Mesenchymal stem cell (in vitro differentiated cells and primary cell): ENCODE results near the gene RNF144A.

Source experiments
- DNase-seq: peaks from one replicate; pipeline ENCODE4 v3.0.0-alpha.2; 2013
- H2AFZ ChIP-seq: one replicate; pipeline ENCODE4 v1.6.1; 2013; ENCODE audit warnings: low read depth, mild to moderate bottlenecking, control low read depth, inconsistent platforms, low read length, moderate library complexity
- H2AK5ac ChIP-seq: 2 replicates; pipeline ENCODE4 v1.6.1; 2013; ENCODE audit warnings: low read length, moderate library complexity, mild to moderate bottlenecking, inconsistent platforms; ENCODE audit not compliant: severe bottlenecking
- H2BK120ac ChIP-seq: one replicate; pipeline ENCODE4 v1.6.1; 2013; ENCODE audit warnings: low read depth, mild to moderate bottlenecking, inconsistent platforms, low read length, moderate library complexity
- H2BK12ac ChIP-seq, 2 experiments: one replicate each; pipeline ENCODE4 v1.6.1; 2013; ENCODE audit warnings: inconsistent platforms in 2 of 2, low read length in 2 of 2, mild to moderate bottlenecking in 2 of 2, moderate library complexity in 2 of 2, control low read depth in 1 of 2
- H2BK15ac ChIP-seq: one replicate; pipeline ENCODE4 v1.6.1; 2013; ENCODE audit warnings: mild to moderate bottlenecking, low read depth, inconsistent platforms; ENCODE audit not compliant: poor library complexity, severe bottlenecking
- H2BK5ac ChIP-seq: 2 replicates; pipeline ENCODE4 v1.6.1; 2013; ENCODE audit warnings: low read depth, mild to moderate bottlenecking, low read length, control low read depth, inconsistent platforms; ENCODE audit not compliant: poor library complexity, severe bottlenecking
- H3K14ac ChIP-seq, 2 experiments: one replicate each; pipeline ENCODE4 v1.6.1; 2013; ENCODE audit warnings: inconsistent platforms in 2 of 2, low read length in 2 of 2, control low read depth in 1 of 2, mild to moderate bottlenecking in 1 of 2, moderate library complexity in 1 of 2
- H3K18ac ChIP-seq, 2 experiments: one replicate each; pipeline ENCODE4 v1.6.1; 2013; ENCODE audit warnings: inconsistent platforms in 2 of 2, low read length in 2 of 2, control low read depth in 1 of 2, low read depth in 1 of 2, mild to moderate bottlenecking in 1 of 2
- H3K23ac ChIP-seq, 2 experiments: one replicate each; pipeline ENCODE4 v1.6.1; 2013; ENCODE audit warnings: inconsistent platforms in 2 of 2, low read length in 2 of 2, mild to moderate bottlenecking in 2 of 2, moderate library complexity in 2 of 2, control low read depth in 1 of 2
- H3K27ac ChIP-seq: 2 replicates; pipeline ENCODE4 v1.5.1; 2013; ENCODE audit warnings: mild to moderate bottlenecking, moderate library complexity, low read length, control low read depth, inconsistent platforms; ENCODE audit not compliant: poor library complexity, severe bottlenecking
- H3K27me3 ChIP-seq, 2 experiments: 2 replicates each; pipeline versions ENCODE4 v1.6.1 to v1.7.0; 2013; ENCODE audit warnings: low read length in 2 of 2, mild to moderate bottlenecking in 2 of 2, moderate library complexity in 2 of 2, control low read depth in 1 of 2, inconsistent platforms in 1 of 2; ENCODE audit not compliant: control insufficient read depth in 1 of 2, insufficient read depth in 1 of 2
- H3K36me3 ChIP-seq, 2 experiments: 2 replicates each; pipeline versions ENCODE4 v1.6.1 to v1.7.0; 2013; ENCODE audit warnings: low read length in 2 of 2, control low read depth in 1 of 2, inconsistent platforms in 1 of 2, low read depth in 1 of 2, mild to moderate bottlenecking in 1 of 2; ENCODE audit not compliant: insufficient read depth in 2 of 2, control insufficient read depth in 1 of 2
- H3K4ac ChIP-seq, 2 experiments: one replicate each; pipeline ENCODE4 v1.6.1; 2013; ENCODE audit warnings: inconsistent platforms in 2 of 2, low read length in 2 of 2, mild to moderate bottlenecking in 2 of 2, moderate library complexity in 2 of 2, control low read depth in 1 of 2, low read depth in 1 of 2
- H3K4me1 ChIP-seq: 2 replicates; pipeline ENCODE4 v1.6.1; 2013; ENCODE audit warnings: low read depth, low read length, control low read depth; ENCODE audit not compliant: control insufficient read depth, insufficient read depth
- H3K4me2 ChIP-seq: 2 replicates; pipeline ENCODE4 v1.6.1; 2013; ENCODE audit warnings: low read length, mild to moderate bottlenecking, inconsistent platforms; ENCODE audit not compliant: poor library complexity, severe bottlenecking
- H3K4me3 ChIP-seq, 2 experiments: 2 replicates each; pipeline versions ENCODE4 v1.5.1 to v1.7.0; 2013; ENCODE audit warnings: low read length in 2 of 2, mild to moderate bottlenecking in 2 of 2, control low read depth in 1 of 2, low read depth in 1 of 2; ENCODE audit not compliant: insufficient read depth in 1 of 2
- H3K79me1 ChIP-seq: replicated peaks from 2 replicates; pipeline ENCODE4 v1.6.1; 2013; ENCODE audit warnings: mild to moderate bottlenecking, control low read depth, low read length, inconsistent platforms; ENCODE audit not compliant: poor library complexity, severe bottlenecking
- H3K9ac ChIP-seq: 2 replicates; pipeline ENCODE4 v1.7.0; 2013; ENCODE audit warnings: mild to moderate bottlenecking, low read length, moderate library complexity
- H3K9me3 ChIP-seq: 2 replicates; pipeline ENCODE4 v1.7.0; 2013; ENCODE audit warnings: mild to moderate bottlenecking, low read length; ENCODE audit not compliant: control insufficient read depth
- H4K8ac ChIP-seq: one replicate; pipeline ENCODE4 v1.6.1; 2013; ENCODE audit warnings: inconsistent platforms, mild to moderate bottlenecking, low read length, moderate library complexity
- H4K91ac ChIP-seq: one replicate; pipeline ENCODE4 v1.6.1; 2013; ENCODE audit warnings: mild to moderate bottlenecking, low read length, inconsistent platforms
- WGBS: methylation state at CpG from one replicate; pipeline ENCODE4 v1.1.7; 2013; ENCODE audit warnings: mixed read lengths; 5-methylcytosine and 5-hydroxymethylcytosine counted together

Gene RNF144A

DNA sequence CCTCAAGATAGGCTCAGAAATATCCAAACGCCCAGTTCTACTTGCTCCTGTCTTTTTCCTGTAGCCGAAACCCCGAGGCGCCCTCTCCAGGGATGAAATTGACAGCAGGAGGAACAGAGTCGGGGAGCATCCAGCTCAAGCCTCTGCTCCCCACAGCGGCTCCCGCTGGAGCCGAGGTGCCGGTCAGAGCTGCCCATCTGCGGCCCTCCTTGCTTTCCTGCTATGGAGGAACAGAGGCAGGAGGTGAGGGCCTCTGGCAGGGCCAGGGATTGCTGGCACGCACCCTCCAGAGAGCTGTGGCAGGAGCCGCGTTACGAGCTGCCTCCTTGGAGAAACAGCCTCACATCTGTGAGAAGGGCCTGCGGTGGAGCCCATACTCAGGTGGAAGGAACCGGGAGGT is 172.1 kb downstream of the RNF144A start:
- no peak overlapping the region for H4K8ac ChIP-seq
- H2AFZ ChIP-seq, result no peak overlapping the region
- no peak overlapping the region for H3K9ac ChIP-seq
- no peak overlapping the region for H3K4ac ChIP-seq
- no peak for DNase-seq
- H3K4me2 ChIP-seq, result no peak overlapping the region
- no peak overlapping the region for H2BK5ac ChIP-seq
- H2BK120ac ChIP-seq, result no peak overlapping the region
- no peak overlapping the region for H3K14ac ChIP-seq
- H3K4me3 ChIP-seq, result no peak overlapping the region
- H4K91ac ChIP-seq, result no peak overlapping the region
- 96% methylated on average over 16 of the region's 16 CpGs for WGBS
- no peak overlapping the region for H3K18ac ChIP-seq
- H3K79me1 ChIP-seq, result no peaks in the 10 kb centered on the region
- H3K36me3 ChIP-seq, result no peaks in the 10 kb centered on the region
- H3K27me3 ChIP-seq, result peaks cover 0 to 6% of the 10 kb centered on the region in 2 experiments
- no peak overlapping the region for H3K23ac ChIP-seq
- H3K27ac ChIP-seq, result no peak overlapping the region
- no peaks in the 10 kb centered on the region for H3K9me3 ChIP-seq
- no peak overlapping the region for H2AK5ac ChIP-seq
- no peak overlapping the region for H2BK12ac ChIP-seq
- no peak overlapping the region for H2BK15ac ChIP-seq
- H3K4me1 ChIP-seq, result no peaks in the 10 kb centered on the region

GRCh38 chr2:7089898-7090510 is 172.8 kb downstream of the RNF144A start:
- Histone ChIP-seq H3K4me1 (no peaks in the 10 kb centered on the region), H3K14ac (no peak overlapping the region), H3K4me2 (no peak overlapping the region), H3K9me3 (no peaks in the 10 kb centered on the region), H3K27me3 (peaks cover 0 to 6% of the 10 kb centered on the region in 2 experiments), H3K4me3 (no peak overlapping the region), H3K27ac (no peak overlapping the region), H2BK120ac (no peak overlapping the region), H4K8ac (no peak overlapping the region), H3K36me3 (no peaks in the 10 kb centered on the region), H2BK15ac (no peak overlapping the region), H3K4ac (no peak overlapping the region), H3K23ac (no peak overlapping the region), H2AFZ (no peak overlapping the region), H2BK12ac (no peak overlapping the region), H2BK5ac (no peak overlapping the region), H4K91ac (no peak overlapping the region), H2AK5ac (no peak overlapping the region), H3K18ac (no peak overlapping the region), H3K79me1 (no peaks in the 10 kb centered on the region), H3K9ac (no peak overlapping the region)
- no peak for DNase-seq
- 91% methylated on average over 26 of the region's 26 CpGs for WGBS

GRCh38 chr2:7093376-7093775 is 176.2 kb downstream of the RNF144A start:
- H3K27me3 ChIP-seq, result peaks cover 0 to 6% of the 10 kb centered on the region in 2 experiments
- H3K23ac ChIP-seq, result no peak overlapping the region
- H3K27ac ChIP-seq, result no peak overlapping the region
- no peak overlapping the region for H3K14ac ChIP-seq
- H4K8ac ChIP-seq, result no peak overlapping the region
- H3K79me1 ChIP-seq, result no peaks in the 10 kb centered on the region
- no peak overlapping the region for H3K9ac ChIP-seq
- no peak overlapping the region for H2AFZ ChIP-seq
- no peak overlapping the region for H2BK120ac ChIP-seq
- no peak overlapping the region for H2BK12ac ChIP-seq
- no peak overlapping the region for H3K4me3 ChIP-seq
- no peaks in the 10 kb centered on the region for H3K9me3 ChIP-seq
- H2BK15ac ChIP-seq, result no peak overlapping the region
- no peak overlapping the region for H2BK5ac ChIP-seq
- no peak overlapping the region for H3K4ac ChIP-seq
- DNase-seq, result no peak
- H4K91ac ChIP-seq, result no peak overlapping the region
- no peak overlapping the region for H3K18ac ChIP-seq
- H2AK5ac ChIP-seq, result no peak overlapping the region
- H3K4me1 ChIP-seq, result peaks cover 7% of the 10 kb centered on the region
- no peaks in the 10 kb centered on the region for H3K36me3 ChIP-seq
- 88% methylated on average over 3 of the region's 3 CpGs for WGBS
- H3K4me2 ChIP-seq, result no peak overlapping the region
